GM18505 (cell line): ENCODE measurements around the gene TUBA1B.

Experiments
- ATAC-seq: cut with Tn5 transposase; IDR thresholded peaks from one replicate; pipeline ENCODE4 v1.9.1; 2021; ENCODE audit not compliant: unreplicated experiment
- POLR2A ChIP-seq: IDR thresholded peaks from 4 replicates; pipeline ENCODE4 v1.6.1; 2011; ENCODE audit warnings: borderline replicate concordance; ENCODE audit not compliant: insufficient read depth, insufficient read length; ENCODE audit errors: extremely low read depth

TUBA1B gene

GRCh38 chr12:49104822-49105221 lies 26.4 kb downstream of the TUBA1B start:
- no peak for TF ChIP-seq POLR2A
- ATAC-seq = no peak

- ATAC-seq = no peak
- no peak for TF ChIP-seq POLR2A
Observed at GRCh38 chr12:49100380-49100779, 30.8 kb downstream of the TUBA1B start.

- TF ChIP-seq POLR2A = no peak
- no peak for ATAC-seq
Observed at GRCh38 chr12:49098703-49099102, 32.5 kb downstream of the TUBA1B start.

- no peak for ATAC-seq
- TF ChIP-seq POLR2A = no peak
Observed at GRCh38 chr12:49098035-49098451, 33.2 kb downstream of the TUBA1B start.

- TF ChIP-seq POLR2A = no peak
- no peak for ATAC-seq
Observed at GRCh38 chr12:49097381-49097780, 33.8 kb downstream of the TUBA1B start.

DNA sequence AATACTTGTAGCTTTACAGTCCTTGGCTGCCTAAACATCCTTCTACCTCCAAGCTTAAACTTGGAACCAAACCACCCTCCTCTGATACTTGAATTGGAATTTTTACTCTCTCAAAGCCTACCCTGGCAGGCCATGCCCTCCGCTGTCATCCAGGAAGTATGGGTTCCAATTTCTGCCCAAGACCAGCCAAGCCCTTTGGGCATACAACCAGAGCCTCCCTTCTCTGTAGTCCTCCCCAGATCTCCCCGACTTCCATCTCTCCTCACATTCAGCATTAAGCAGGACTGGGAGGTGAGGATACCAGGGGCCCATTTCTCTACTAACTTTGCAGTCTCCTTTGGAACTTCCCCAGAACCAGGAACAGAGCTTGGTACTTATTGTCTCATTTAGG lies 36.2 kb downstream of the TUBA1B start:
- no peak for ATAC-seq
- TF ChIP-seq POLR2A = no peak

GRCh38 chr12:49094160-49094974 lies 36.8 kb downstream of the TUBA1B start, which contains the start of gene DHH:
Gene DHH, minus strand, starts transcription at chr12:49094801. Its CDS starts 289 bp downstream, at chr12:49094512.
- no peak for TF ChIP-seq POLR2A
- no peak for ATAC-seq

DNA sequence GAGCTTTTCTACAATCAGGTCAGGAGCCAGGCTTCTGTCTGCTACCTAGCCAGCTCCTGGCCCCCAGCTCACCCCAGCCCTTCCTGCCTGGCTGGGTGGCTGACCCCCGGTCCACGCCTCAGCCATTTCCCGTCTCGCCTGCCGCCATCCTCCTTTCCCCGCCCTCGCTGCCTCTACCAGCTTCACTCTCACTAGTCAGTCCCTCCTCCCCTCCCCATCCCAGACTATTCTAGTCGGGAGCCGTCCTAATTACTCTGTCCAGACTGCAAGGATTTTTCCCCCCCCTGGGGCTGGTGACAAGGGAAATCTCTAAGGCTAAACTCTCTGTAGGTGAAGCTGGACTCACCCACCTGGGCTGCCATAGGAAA lies 37.4 kb downstream of the TUBA1B start:
- TF ChIP-seq POLR2A = no peak
- no peak for ATAC-seq

- no peak for TF ChIP-seq POLR2A
- no peak for ATAC-seq
Observed at GRCh38 chr12:49092816-49093406, 38.3 kb downstream of the TUBA1B start.

DNA sequence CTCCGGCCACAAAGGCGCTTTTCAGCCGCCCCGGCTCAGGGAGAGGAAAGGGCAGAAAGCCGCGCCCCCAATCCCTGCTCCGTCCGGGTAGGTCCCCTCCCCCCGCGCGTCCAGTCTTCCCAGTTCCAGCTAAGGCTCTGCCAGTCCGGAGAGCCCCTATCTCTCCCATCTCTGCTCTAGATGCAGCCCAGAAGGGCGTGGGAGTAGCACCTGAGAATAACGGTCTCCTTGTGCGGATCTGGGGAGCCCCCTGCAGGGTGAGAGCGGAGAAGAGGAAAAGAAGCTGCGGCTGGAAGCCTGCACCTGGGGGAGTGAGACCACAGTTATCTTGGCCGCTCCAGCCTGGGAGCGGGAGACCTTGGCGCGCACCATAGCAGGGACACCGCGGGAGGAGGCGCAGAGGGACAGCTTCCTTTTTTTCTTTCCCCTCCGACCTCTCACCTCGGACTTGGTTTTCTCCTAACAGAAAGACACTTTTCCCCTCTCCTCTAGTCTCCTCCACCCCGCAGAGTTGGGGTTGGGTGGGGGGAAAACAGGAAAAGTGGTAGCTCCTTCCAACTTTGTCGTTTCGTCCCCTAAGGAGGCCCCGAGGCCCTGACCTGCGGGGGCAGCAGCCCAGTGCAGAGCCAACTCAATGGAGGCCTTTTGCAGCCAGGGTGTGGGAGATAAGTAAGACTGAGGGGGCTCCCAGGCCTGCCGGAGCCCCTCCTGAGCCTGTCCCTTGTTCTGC lies 38.9 kb downstream of the TUBA1B start:
- ATAC-seq = no peak

DNA sequence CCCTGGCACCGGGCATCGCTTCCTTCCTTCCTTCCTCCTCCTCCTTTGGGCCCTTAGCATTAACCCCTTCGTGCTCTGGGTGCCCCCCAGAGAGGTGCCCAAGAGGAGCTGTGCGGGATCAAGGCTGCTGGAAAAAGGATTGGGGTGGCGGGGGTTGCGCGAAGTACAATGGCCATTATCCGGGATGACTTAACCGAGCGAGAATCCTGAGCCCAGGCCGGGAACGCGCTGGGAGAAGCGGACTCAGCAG lies 39.4 kb downstream of the TUBA1B start:
- no peak for TF ChIP-seq POLR2A
- ATAC-seq = no peak

More for the DNA sequence above, 38.9 kb downstream of the TUBA1B start:
- no peak for TF ChIP-seq POLR2A

DNA sequence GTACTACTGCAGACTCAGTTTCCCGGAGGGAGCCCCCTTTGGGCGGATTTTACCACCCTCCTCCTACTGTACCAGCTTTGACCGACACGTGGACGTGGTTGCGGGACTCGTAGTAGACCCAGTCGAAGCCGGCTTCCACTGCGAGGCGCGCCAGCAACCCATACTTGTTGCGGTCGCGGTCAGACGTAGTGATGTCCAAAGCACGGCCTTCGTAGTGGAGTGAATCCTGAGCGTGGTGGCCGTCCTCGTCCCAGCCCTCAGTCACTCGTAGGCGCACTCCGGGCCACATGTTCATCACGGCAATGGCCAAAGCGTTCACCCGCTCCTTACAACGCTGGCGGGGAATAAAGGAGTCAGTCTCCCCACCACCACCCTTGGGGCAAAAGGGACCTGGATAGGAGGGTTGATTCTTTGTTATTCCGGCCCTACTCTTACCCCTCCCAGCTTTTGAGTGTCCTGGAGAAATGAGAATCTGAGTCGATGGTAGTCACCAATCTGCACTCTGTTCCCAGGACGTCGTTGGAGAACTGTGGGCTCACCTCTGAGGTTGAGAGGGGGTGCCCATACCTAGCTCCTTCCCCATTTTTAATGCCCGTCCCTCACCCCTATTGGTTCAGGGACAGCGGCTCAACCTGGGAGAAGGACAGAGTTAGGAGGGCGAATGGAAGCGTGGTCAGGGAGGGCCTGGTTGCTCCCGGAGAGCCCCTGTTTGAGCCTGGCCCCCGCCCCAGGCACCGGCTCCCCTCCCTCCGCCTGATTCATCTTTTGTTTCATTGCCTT lies 39.9 kb downstream of the TUBA1B start:
- TF ChIP-seq POLR2A = no peak

More for the DNA sequence above, 39.9 kb downstream of the TUBA1B start:
- no peak for ATAC-seq
